ENCODE data around the gene SEMA3D. TPM values are rescaled to one million over a fixed set of nuclear protein-coding genes. Genes with fewer than 3 reads are reported as not detected.

SEMA3D gene
- total RNA-seq, 1 experiment from 2014 or later, result 4.8 TPM

DNA sequence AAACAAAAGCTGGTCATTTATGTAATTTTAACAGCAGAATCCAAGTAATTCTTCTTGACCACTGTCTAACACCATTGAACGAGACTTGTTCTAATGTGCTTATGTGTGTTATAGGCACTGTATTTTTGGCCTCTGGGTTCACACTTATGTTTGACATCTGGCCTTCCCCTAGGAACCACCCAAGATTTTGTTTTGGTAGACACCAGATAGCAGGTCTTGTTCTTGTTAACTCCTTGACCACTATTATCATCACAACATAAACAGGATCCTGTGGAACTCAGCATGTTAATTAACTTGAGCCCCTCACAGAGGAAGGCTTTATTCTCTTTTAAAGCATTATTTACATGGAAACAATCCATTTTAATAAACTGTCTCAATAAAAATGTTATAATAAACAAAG is 167.7 kb downstream of the SEMA3D start:
- H3K9me3 ChIP-seq (ENCODE audit: insufficient read depth, low read depth), result no peaks in the 10 kb centered on the region
- no peaks in the 10 kb centered on the region for H3K79me2 ChIP-seq (ENCODE audit: low read depth)
- no peak overlapping the region for H2AFZ ChIP-seq
- no peak overlapping the region for H3K4me3 ChIP-seq
- H3K36me3 ChIP-seq (ENCODE audit: low read depth), result no peaks in the 10 kb centered on the region
- CTCF ChIA-PET, result no interaction called here
- DNase-seq, result no peak
- no peaks in the 10 kb centered on the region for H3K9me2 ChIP-seq (ENCODE audit: insufficient read depth)
- H3F3A ChIP-seq (ENCODE audit: insufficient read depth, low read depth), result no peaks in the 10 kb centered on the region
- intact Hi-C loops (cut with micrococcal nuclease; ENCODE audit: unreplicated experiment), result no loop called here
- no peak for TF ChIP-seq EZH2 (IDR thresholded peaks at IDR 0.05; ENCODE audit: low read depth)
- TF ChIP-seq, protein P1, sequence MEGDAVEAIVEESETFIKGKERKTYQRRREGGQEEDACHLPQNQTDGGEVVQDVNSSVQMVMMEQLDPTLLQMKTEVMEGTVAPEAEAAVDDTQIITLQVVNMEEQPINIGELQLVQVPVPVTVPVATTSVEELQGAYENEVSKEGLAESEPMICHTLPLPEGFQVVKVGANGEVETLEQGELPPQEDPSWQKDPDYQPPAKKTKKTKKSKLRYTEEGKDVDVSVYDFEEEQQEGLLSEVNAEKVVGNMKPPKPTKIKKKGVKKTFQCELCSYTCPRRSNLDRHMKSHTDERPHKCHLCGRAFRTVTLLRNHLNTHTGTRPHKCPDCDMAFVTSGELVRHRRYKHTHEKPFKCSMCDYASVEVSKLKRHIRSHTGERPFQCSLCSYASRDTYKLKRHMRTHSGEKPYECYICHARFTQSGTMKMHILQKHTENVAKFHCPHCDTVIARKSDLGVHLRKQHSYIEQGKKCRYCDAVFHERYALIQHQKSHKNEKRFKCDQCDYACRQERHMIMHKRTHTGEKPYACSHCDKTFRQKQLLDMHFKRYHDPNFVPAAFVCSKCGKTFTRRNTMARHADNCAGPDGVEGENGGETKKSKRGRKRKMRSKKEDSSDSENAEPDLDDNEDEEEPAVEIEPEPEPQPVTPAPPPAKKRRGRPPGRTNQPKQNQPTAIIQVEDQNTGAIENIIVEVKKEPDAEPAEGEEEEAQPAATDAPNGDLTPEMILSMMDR (conservative IDR thresholded peaks at IDR 0.05), result no peak
- BruUV-seq (replicated peaks), result no TSS peak
- H3K4me1 ChIP-seq (replicated peaks; ENCODE audit: insufficient read depth), result no peaks in the 10 kb centered on the region; the same call in 1 of the 2 replicates
- no peak overlapping the region for H3K27ac ChIP-seq
- no peaks in the 10 kb centered on the region for H3K27me3 ChIP-seq (ENCODE audit: insufficient read depth, low read depth)
- H4K20me1 ChIP-seq (ENCODE audit: insufficient read depth), result no peaks in the 10 kb centered on the region
- H3K4me2 ChIP-seq, result no peak overlapping the region
- POLR2A ChIA-PET (ENCODE audit: unreplicated experiment), result no interaction called here

DNA sequence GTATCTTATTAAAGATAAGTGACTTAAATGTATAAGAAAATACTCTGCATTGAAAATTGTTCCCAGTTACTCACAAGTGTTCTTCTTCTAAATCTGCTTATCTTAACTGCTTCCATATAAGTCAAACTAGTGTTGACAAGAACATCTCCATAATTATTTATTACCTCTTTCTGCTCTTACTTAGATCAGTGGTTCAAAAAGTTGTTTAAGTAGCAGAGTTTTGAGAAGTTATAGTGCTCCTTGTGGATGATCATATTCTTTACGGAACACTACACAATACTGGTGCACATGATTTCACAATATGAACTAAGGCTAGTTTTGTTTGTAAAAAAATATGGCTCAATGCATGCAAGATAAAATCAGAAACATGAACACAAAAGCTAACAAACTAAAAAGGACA is 168.4 kb downstream of the SEMA3D start:
- intact Hi-C loops (cut with micrococcal nuclease; ENCODE audit: unreplicated experiment), result no loop called here
- no peak for TF ChIP-seq EZH2 (IDR thresholded peaks at IDR 0.05; ENCODE audit: low read depth)
- TF ChIP-seq, protein P1 (conservative IDR thresholded peaks at IDR 0.05), result no peak
- no peaks in the 10 kb centered on the region for H3K27me3 ChIP-seq (ENCODE audit: insufficient read depth, low read depth)

DNA sequence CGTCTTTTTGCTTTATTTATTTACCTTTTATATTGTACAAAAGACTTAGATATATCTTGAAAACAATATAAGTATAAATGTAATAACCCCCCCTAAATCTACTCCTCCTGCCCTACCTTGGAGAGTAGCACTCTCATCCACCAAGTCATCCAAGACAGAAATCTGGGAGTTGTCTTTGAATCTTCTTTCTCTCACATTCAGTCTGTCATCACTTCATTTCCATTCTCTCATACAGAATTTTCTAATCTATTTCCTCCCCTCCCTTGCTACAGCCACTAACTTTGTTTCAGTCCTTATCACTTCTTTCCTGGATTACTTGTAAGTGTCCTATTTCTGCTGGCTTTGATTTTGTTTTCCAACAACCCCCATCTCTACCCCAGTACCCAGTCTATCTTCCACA is 170.6 kb downstream of the SEMA3D start:
- Histone ChIP-seq H3K4me2 (no peak overlapping the region), H3K36me3 (ENCODE audit: low read depth) (no peaks in the 10 kb centered on the region), H3K9me2 (ENCODE audit: insufficient read depth) (no peaks in the 10 kb centered on the region), H2AFZ (no peak overlapping the region), H4K20me1 (ENCODE audit: insufficient read depth) (no peaks in the 10 kb centered on the region), H3F3A (ENCODE audit: insufficient read depth, low read depth) (no peaks in the 10 kb centered on the region), H3K9me3 (ENCODE audit: insufficient read depth, low read depth) (no peaks in the 10 kb centered on the region), H3K4me1 (replicated peaks; ENCODE audit: insufficient read depth) (no peaks in the 10 kb centered on the region; the same call in 1 of the 2 replicates), H3K79me2 (ENCODE audit: low read depth) (no peaks in the 10 kb centered on the region), H3K27ac (no peak overlapping the region), H3K4me3 (no peak overlapping the region), H3K27me3 (ENCODE audit: insufficient read depth, low read depth) (no peaks in the 10 kb centered on the region)
- POLR2A ChIA-PET (ENCODE audit: unreplicated experiment), result no interaction called here
- no TSS peak for BruUV-seq (replicated peaks)
- CTCF ChIA-PET, result no interaction called here
- TF ChIP-seq, protein P1 (conservative IDR thresholded peaks at IDR 0.05), result no peak
- TF ChIP-seq EZH2 (IDR thresholded peaks at IDR 0.05; ENCODE audit: low read depth), result no peak
- no peak for DNase-seq
- intact Hi-C loops (cut with micrococcal nuclease; ENCODE audit: unreplicated experiment), result no loop called here

More for the DNA sequence above, 168.4 kb downstream of the SEMA3D start:
- Histone ChIP-seq H3F3A (ENCODE audit: insufficient read depth, low read depth) (no peaks in the 10 kb centered on the region), H3K27ac (no peak overlapping the region), H3K79me2 (ENCODE audit: low read depth) (no peaks in the 10 kb centered on the region), H3K9me2 (ENCODE audit: insufficient read depth) (no peaks in the 10 kb centered on the region), H2AFZ (no peak overlapping the region), H3K4me2 (no peak overlapping the region), H3K4me3 (no peak overlapping the region), H3K9me3 (ENCODE audit: insufficient read depth, low read depth) (no peaks in the 10 kb centered on the region), H3K4me1 (replicated peaks; ENCODE audit: insufficient read depth) (no peaks in the 10 kb centered on the region; the same call in 1 of the 2 replicates), H4K20me1 (ENCODE audit: insufficient read depth) (no peaks in the 10 kb centered on the region), H3K36me3 (ENCODE audit: low read depth) (no peaks in the 10 kb centered on the region)
- no peak for DNase-seq
- BruUV-seq (replicated peaks), result no TSS peak
- ChIA-PET CTCF (no interaction called here), POLR2A (ENCODE audit: unreplicated experiment) (no interaction called here)
